PFSK-1 (cell line): ENCODE measurements around the gene LRMDA.

Experiments
- TAF1 ChIP-seq: IDR thresholded peaks from 2 replicates; pipeline ENCODE4 v1.6.1; 2012; ENCODE audit warnings: low read length, control low read depth, borderline replicate concordance; ENCODE audit not compliant: insufficient read depth
- TF ChIP-seq, protein P1 (sequence below), 2 experiments: IDR thresholded peaks; 2 replicates each; pipeline versions ENCODE4 v1.6.1 to v1.8.0; 2011 to 2012; ENCODE audit warnings: low read depth in 2 of 2, low read length in 2 of 2, control low read depth in 1 of 2, inconsistent platforms in 1 of 2, mild to moderate bottlenecking in 1 of 2, moderate library complexity in 1 of 2; ENCODE audit not compliant: insufficient read depth in 1 of 2

DNA sequence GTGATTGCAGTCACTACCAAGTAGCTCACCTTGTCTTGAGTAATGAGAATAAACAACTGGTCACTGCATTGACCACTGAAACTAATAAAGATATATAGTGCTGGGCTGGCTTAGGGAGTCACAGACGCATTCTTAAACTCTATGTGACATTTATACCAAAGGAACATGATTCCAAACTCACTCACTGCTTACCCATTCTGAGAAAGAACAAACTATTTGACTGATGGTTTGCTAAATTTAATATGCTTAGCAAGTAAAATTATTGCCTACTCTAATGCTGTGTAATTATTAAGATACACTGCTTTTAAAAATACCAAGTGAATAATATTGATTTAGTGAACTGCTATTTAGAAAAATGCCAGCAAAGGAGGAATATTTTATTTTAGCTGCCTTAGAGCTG is 191.1 kb downstream of the LRMDA start:
- TF ChIP-seq, protein P1, sequence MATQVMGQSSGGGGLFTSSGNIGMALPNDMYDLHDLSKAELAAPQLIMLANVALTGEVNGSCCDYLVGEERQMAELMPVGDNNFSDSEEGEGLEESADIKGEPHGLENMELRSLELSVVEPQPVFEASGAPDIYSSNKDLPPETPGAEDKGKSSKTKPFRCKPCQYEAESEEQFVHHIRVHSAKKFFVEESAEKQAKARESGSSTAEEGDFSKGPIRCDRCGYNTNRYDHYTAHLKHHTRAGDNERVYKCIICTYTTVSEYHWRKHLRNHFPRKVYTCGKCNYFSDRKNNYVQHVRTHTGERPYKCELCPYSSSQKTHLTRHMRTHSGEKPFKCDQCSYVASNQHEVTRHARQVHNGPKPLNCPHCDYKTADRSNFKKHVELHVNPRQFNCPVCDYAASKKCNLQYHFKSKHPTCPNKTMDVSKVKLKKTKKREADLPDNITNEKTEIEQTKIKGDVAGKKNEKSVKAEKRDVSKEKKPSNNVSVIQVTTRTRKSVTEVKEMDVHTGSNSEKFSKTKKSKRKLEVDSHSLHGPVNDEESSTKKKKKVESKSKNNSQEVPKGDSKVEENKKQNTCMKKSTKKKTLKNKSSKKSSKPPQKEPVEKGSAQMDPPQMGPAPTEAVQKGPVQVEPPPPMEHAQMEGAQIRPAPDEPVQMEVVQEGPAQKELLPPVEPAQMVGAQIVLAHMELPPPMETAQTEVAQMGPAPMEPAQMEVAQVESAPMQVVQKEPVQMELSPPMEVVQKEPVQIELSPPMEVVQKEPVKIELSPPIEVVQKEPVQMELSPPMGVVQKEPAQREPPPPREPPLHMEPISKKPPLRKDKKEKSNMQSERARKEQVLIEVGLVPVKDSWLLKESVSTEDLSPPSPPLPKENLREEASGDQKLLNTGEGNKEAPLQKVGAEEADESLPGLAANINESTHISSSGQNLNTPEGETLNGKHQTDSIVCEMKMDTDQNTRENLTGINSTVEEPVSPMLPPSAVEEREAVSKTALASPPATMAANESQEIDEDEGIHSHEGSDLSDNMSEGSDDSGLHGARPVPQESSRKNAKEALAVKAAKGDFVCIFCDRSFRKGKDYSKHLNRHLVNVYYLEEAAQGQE (IDR thresholded peaks at IDR 0.05; ENCODE audit: insufficient read depth in 1 of 2, low read depth in 2 of 2, low read length in 2 of 2): no peak
- no peak for TF ChIP-seq TAF1
